CD4-positive, alpha-beta T cell treated with Interleukin-17A for 1 hour (primary cell): ENCODE results near the gene CPHXL2.
A peak's percentile ranks its signal among the peaks of the same experiment; 100 is the strongest.

ENCODE experiments used
- DNase-seq: peaks from one replicate; pipeline ENCODE4 v3.0.0-alpha.2; 2020

The CPHXL2 gene

GRCh38 chr16:75676909-75677308 lies at the start of gene CPHXL2:
TSS of gene CPHXL2 (minus strand) at chr16:75677009. CDS start at chr16:75676999, 10 bp downstream.
- DNase-seq = no peak

- no peak for DNase-seq
Observed at GRCh38 chr16:75726390-75726789, 49.6 kb upstream of the CPHXL2 start, which contains the start of gene CPHXL. TSS of gene CPHXL (minus strand) at chr16:75726490. CDS start at chr16:75726442, 48 bp downstream.

- no peak for DNase-seq
Observed at GRCh38 chr16:75718452-75718851, 41.6 kb upstream of the CPHXL2 start.

- DNase-seq = no peak
Observed at GRCh38 chr16:75714661-75715060, 37.9 kb upstream of the CPHXL2 start.

GRCh38 chr16:75710344-75710743 lies 33.5 kb upstream of the CPHXL2 start:
- no peak for DNase-seq

- no peak for DNase-seq
Observed at GRCh38 chr16:75703306-75703705, 26.5 kb upstream of the CPHXL2 start.

DNA sequence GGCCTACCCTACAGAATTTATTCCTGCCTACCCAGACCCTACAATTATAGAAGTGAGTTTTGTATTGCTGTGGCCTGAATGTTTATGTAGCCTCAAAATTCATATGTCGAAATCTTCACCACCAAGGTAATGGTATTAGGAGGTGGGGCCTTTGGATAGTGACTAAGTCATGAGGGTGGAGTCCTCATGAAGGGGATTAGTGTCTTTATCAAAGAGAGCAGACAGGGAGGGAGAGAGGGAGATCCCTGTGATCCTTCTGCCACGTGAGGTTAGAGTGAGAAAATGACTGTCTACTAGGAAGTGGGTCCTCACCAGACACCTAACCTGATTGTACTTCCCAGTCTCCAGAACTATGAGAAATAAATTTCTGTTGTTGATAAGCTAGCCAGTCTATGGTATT lies 25.4 kb upstream of the CPHXL2 start:
- DNase-seq = no peak

DNA sequence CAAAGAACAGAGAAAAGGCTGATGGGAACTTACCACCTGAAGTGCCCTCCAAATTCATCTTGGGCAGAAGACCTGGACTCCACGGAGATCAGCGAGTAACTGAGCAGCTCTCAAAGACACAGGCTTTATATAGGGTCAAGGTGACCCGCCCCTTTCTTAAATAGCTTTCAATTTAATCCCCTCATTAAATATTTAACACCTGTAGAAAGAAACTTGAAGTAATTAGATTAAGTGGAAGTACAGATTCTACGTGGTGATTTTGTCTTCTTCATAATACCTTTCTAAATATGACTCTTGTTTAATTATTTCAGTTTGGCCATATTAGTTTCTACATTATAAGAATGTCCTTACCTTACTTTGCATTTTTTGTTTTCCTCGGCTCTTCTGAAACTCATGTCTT lies 24.6 kb upstream of the CPHXL2 start, which contains the start of gene DUXB:
DUXB (minus strand) TSS at position 101 of the 400 bp plus-strand sequence; CDS start at position 58, 43 bp downstream.
- DNase-seq = no peak

GRCh38 chr16:75697571-75697970 lies 20.8 kb upstream of the CPHXL2 start:
- DNase-seq = no peak

GRCh38 chr16:75695708-75696107 lies 18.9 kb upstream of the CPHXL2 start:
- DNase-seq = no peak

- no peak for DNase-seq
Observed at GRCh38 chr16:75687361-75687760, 10.6 kb upstream of the CPHXL2 start.

GRCh38 chr16:75682308-75682707 lies 5.5 kb upstream of the CPHXL2 start:
- DNase-seq = no peak

- DNase-seq = no peak
Observed at GRCh38 chr16:75679366-75679765, 2.6 kb upstream of the CPHXL2 start.

DNA sequence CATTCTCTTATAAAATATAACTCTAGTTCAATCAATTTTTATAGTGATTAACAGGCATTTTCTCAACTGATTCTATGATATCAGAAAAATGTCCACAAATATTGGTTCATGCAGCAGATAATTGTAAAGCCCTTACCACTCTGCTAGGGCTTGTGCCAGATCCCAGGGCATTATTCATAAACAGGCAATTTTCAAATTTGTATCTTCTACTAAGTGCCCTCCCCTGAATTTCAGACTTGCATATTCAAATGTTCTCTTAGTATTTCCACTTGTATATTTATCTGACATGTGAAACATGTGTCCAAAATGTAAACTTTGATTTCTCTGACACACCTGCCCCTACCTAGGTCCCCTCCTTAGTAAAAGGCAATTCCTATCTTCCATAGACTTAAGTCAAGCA lies 9.3 kb downstream of the CPHXL2 start:
- no peak for DNase-seq

- DNase-seq = no peak
Observed at GRCh38 chr16:75660726-75661302, 16.0 kb downstream of the CPHXL2 start.

DNA sequence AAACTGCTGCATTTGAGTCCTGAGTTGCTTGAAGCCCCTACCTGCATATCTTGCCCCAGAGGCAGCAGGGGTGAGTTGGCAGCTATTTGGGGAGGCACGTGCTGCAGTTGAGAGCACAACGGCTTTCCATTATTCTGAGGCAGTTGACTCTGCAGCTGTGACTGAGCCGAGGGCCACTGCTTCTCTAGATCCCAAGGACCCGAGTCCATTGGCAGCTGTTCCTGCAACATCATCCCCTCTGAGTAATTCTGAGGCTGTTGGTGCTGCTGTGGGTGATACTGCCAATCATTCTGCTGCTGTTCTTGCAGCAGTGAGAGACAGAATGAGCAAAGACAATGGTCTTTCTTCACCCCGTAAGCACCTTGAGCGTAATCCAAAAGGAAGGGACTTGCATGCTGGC lies 16.5 kb downstream of the CPHXL2 start:
- DNase-seq = no peak

DNA sequence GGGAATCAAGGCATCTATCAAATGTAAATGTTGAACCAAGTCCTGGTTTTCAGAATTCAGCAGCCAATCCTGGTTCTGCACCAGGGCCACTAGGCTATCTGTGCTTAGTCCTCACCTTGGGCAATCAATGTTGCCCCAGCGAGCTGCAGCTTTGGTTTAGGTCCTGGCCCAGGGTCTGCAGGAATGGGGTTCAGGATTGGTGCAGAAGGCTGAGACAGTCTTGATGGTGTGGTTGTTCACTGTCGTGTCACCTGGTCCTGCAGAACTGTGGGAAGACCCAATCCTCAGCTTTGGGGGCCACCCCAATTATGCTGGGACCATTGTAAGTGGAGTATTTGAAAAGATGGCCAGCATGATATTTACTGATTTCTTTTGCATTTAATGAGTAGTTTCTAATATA lies 18.6 kb downstream of the CPHXL2 start:
- no peak for DNase-seq

- DNase-seq = no peak
Observed at GRCh38 chr16:75653922-75654321, 22.9 kb downstream of the CPHXL2 start.

DNA sequence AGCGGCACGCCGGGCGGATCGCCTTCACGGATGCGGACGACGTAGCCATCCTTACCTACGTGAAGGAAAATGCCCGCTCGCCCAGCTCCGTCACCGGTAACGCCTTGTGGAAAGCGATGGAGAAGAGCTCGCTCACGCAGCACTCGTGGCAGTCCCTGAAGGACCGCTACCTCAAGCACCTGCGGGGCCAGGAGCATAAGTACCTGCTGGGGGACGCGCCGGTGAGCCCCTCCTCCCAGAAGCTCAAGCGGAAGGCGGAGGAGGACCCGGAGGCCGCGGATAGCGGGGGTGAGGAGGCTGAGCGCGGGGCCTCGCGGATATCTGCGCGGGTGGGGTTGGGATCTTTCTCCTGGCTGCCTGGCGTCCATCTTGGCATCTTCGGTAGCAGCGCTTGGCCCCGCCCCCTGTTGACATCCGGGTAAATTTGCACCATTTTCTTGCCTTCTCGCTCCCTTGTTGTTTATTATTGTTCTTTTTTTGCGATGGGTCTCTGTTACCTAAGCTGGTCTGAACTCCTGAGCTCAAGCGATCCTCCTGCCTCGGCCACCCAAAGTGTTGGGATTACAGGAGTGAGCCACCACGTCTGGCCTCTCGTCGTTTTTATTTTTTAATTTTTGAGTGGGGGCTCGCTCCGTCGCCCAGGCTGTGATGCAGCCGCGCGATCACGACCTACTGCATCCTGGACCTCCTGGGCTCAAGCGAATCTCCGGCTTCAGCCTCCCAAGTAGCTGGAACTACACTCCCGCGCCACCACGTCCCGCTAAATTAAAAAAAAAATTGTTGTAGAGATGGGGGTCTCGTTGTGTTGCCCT lies 28.3 kb downstream of the CPHXL2 start:
- DNase-seq = peak; percentile 88

- peak; percentile 96 for DNase-seq
Observed at GRCh38 chr16:75647492-75648264, 29.1 kb downstream of the CPHXL2 start, which contains the start of the genes KARS1 and TERF2IP. TSS of gene KARS1 (minus strand) at chr16:75647665. CDS start at chr16:75647639, 26 bp downstream. TSS of gene TERF2IP (plus strand) at chr16:75647773. CDS start at chr16:75647883, 110 bp downstream.

- peak; percentile 18 for DNase-seq
Observed at GRCh38 chr16:75647112-75647491, 29.7 kb downstream of the CPHXL2 start.

DNA sequence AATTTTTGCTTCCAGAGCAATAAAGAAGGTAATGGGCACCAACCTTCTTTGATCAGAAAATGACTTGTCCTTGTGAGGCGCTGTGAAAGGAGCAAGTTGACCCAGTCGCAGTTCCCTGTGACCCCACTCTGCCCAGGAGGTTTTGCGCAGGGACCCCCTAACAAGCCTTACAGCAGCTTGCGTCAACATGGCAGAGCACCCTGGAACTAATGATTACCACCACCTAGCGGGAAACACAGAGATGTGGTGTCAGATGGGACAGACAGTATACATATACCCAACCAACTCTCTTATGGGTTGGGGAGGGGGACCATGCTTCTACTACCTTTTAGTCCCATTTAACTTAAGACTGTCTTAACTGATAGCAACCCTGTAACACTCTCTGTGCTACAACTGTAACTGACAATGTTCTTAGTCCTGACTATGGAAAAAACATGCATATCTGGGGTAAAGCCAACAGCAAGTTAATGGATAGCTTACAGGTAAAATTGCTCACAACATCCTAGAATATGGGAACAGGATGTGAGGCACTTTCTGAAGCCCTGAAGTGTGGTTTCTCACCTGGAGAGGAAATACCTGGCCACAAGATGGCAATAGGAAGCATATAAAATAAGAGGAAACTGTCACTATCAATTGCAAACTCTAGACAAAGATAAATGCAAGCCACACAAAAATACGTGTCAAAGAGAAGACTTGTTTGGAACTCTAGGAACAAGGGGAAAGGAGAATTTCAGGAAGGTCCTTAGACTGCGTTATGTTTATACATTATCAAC lies 32.4 kb downstream of the CPHXL2 start:
- peak; percentile 60 for DNase-seq

- DNase-seq = no peak
Observed at GRCh38 chr16:75640598-75640997, 36.2 kb downstream of the CPHXL2 start.
